Urinary bladder (tissue), 4 donors: ENCODE results near the gene PAGE4. TPM values are rescaled to one million over a fixed set of nuclear protein-coding genes. Genes with fewer than 3 reads are reported as not detected.

Experiments
- DNase-seq: peaks from one replicate; pipeline ENCODE4 v3.0.0-alpha.2; 2015; ENCODE audit errors: extremely low spot score
- H3K27ac ChIP-seq: one replicate; pipeline ENCODE4 v1.5.1; 2013; ENCODE audit warnings: low read depth, mild to moderate bottlenecking, moderate library complexity
- H3K36me3 ChIP-seq: one replicate; pipeline ENCODE4 v1.6.1; 2013; ENCODE audit warnings: mild to moderate bottlenecking, moderate library complexity; ENCODE audit not compliant: insufficient read depth
- H3K4me1 ChIP-seq: one replicate; pipeline ENCODE4 v1.6.1; 2013; ENCODE audit warnings: mild to moderate bottlenecking, moderate library complexity; ENCODE audit not compliant: insufficient read depth
- H3K4me3 ChIP-seq: one replicate; pipeline ENCODE4 v1.5.1; 2013; ENCODE audit warnings: low read depth, low read length
- WGBS: extraction: QIAGEN DNeasy Blood & Tissue Kit; methylation state at CpG from one replicate; pipeline ENCODE4 v1.1.7; 2013; 5-methylcytosine and 5-hydroxymethylcytosine counted together
- polyA plus RNA-seq: library from polyadenylated mRNA; stranded (reverse); fragments of 200-250 nt; gene quantifications from one replicate; pipeline ENCODE4 v1.2.3, GENCODE V29; 2013
- total RNA-seq: library from RNA; depleted of rRNA; stranded (reverse); fragments of >200 nt; gene quantifications from one replicate; pipeline ENCODE4 v1.2.3, GENCODE V29; 2014
- donor health status: healthy with polysubstance abuse.
- donor health status: healthy.

Gene PAGE4
- total and polyA plus RNA-seq, 2 donors: 13.3 TPM; not detected in 1

- Histone ChIP-seq H3K36me3 (no peaks in the 10 kb centered on the region), H3K4me1 (no peaks in the 10 kb centered on the region), H3K27ac (no peak overlapping the region), H3K4me3 (no peak overlapping the region)
- no peak for DNase-seq
- 90% methylated on average over 3 of the region's 3 CpGs for WGBS
Measured at GRCh38 chrX:49848275-49848674, 19.2 kb downstream of the PAGE4 start.

GRCh38 chrX:49850028-49850427, 20.9 kb downstream of the PAGE4 start:
- WGBS: 71% methylated on average over 1 of the region's 1 CpG
- no peak for DNase-seq
- no peak overlapping the region for H3K4me3 ChIP-seq

DNA sequence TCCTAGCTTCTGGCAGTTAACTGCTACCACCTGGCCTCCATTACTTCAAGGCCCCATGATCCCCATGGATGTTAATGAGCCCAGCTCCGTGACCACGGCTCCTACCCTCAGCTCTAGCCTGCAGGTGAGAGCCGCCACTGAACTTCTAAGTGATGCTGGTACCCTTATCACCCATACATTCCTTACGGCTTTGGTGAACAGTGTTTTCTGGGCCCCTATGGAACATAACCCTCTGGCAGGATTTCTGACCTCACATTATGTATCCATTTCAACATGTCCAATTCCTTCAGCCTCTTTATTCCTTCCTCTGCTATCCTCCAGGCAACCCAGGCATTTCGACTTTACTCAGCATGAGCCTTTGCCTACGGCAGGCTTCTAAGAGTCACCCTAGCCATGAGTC, 24.6 kb downstream of the PAGE4 start:
- H3K36me3 ChIP-seq: no peaks in the 10 kb centered on the region
- no peaks in the 10 kb centered on the region for H3K4me1 ChIP-seq
- no peak for DNase-seq
- WGBS: 87% methylated on average over 6 of the region's 6 CpGs
- H3K27ac ChIP-seq: no peak overlapping the region
- no peak overlapping the region for H3K4me3 ChIP-seq

More at GRCh38 chrX:49850028-49850427, 20.9 kb downstream of the PAGE4 start:
- Histone ChIP-seq H3K4me1 (no peaks in the 10 kb centered on the region), H3K27ac (no peak overlapping the region), H3K36me3 (no peaks in the 10 kb centered on the region)

- Histone ChIP-seq H3K4me1 (no peaks in the 10 kb centered on the region), H3K4me3 (no peak overlapping the region), H3K27ac (no peak overlapping the region), H3K36me3 (no peaks in the 10 kb centered on the region)
- DNase-seq: no peak
- WGBS: 89% methylated on average over 2 of the region's 2 CpGs
Measured at GRCh38 chrX:49856819-49857218, 27.7 kb downstream of the PAGE4 start.

DNA sequence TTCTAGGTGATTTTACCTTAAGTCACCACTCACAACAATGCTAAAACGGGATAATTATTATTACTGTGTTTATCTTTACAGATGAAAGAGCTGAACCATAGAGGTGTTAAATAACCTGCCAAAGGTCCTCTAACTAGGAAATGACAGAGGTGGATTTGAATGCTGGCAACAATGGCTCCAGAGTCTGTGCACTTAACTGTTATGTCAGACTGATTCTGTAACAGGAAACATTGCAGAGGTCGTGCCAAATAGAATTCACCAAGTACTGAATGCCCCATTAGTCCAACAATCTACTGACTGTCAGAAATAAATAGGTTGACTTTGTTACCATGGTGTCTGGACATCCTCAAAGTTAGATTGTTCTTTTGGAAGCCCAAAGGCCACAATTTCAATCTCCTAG, 29.2 kb downstream of the PAGE4 start:
- Histone ChIP-seq H3K4me3 (no peak overlapping the region), H3K36me3 (no peaks in the 10 kb centered on the region), H3K4me1 (no peaks in the 10 kb centered on the region), H3K27ac (no peak overlapping the region)
- DNase-seq: no peak
- WGBS: 60% methylated on average over 2 of the region's 2 CpGs

GRCh38 chrX:49859491-49859890, 30.4 kb downstream of the PAGE4 start:
- 96% methylated on average over 1 of the region's 1 CpG for WGBS
- DNase-seq: no peak
- Histone ChIP-seq H3K27ac (no peak overlapping the region), H3K36me3 (no peaks in the 10 kb centered on the region), H3K4me3 (no peak overlapping the region), H3K4me1 (no peaks in the 10 kb centered on the region)

DNA sequence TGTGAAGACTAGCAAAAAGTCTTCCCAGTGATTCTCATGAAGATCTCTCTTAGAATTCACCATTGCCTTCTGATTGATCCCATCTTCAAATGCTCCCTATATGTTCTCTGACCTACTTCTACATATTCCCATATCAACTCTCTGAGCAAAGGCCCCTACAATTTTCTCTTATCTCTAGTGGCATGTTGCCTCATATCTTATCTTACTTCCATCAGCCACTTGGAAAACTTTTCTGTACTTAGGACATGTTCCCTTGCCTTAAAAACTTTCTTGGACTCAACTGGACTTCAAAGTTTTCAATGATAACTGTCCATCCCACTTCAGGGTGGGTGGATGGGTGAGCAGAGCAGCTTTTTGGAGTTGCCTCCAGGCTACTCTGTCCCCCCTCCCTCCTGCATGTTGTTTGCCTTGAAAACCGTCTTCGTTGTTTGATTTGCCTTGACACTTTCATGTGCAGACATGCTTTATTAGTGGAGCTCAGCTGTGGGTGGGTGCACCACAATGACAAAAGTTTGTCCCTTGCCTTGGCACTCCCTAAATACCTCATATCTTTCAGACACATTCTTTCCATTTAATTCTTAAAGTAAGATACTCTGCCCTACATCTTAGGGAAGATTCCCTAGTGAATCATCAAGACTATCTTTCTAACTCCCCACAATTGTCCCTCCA, 31.9 kb downstream of the PAGE4 start:
- 66% methylated on average over 2 of the region's 2 CpGs for WGBS

DNA sequence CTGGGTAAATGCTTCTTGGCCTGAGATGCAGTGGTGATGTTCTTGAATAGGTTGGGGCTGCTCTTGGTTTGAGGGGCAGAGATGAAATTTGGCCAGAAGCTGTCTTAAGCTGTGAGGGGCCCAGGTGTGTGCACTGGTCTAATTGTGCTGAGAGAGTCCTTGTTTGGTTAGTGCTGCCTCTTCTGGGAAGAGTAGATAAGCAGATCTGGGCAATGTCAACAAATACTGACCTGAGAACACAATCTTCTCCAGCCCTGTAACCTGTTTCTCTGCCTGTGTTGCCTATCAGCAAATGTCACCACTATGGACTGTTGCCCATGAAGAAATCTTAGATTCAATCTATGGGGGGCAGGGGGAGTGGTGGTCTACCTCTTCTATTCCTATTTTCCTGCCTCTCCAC, 33.0 kb downstream of the PAGE4 start:
- no peak overlapping the region for H3K27ac ChIP-seq
- H3K36me3 ChIP-seq: no peaks in the 10 kb centered on the region
- no peaks in the 10 kb centered on the region for H3K4me1 ChIP-seq
- H3K4me3 ChIP-seq: no peak overlapping the region
- no peak for DNase-seq

More for the DNA sequence above, 31.9 kb downstream of the PAGE4 start:
- Histone ChIP-seq H3K4me1 (no peaks in the 10 kb centered on the region), H3K36me3 (no peaks in the 10 kb centered on the region), H3K4me3 (no peak overlapping the region), H3K27ac (no peak overlapping the region)
- no peak for DNase-seq

GRCh38 chrX:49868739-49869138, 39.6 kb downstream of the PAGE4 start:
- DNase-seq: no peak
- 55% methylated on average over 1 of the region's 1 CpG for WGBS
- H3K4me1 ChIP-seq: no peaks in the 10 kb centered on the region
- no peak overlapping the region for H3K4me3 ChIP-seq
- no peak overlapping the region for H3K27ac ChIP-seq
- no peaks in the 10 kb centered on the region for H3K36me3 ChIP-seq

DNA sequence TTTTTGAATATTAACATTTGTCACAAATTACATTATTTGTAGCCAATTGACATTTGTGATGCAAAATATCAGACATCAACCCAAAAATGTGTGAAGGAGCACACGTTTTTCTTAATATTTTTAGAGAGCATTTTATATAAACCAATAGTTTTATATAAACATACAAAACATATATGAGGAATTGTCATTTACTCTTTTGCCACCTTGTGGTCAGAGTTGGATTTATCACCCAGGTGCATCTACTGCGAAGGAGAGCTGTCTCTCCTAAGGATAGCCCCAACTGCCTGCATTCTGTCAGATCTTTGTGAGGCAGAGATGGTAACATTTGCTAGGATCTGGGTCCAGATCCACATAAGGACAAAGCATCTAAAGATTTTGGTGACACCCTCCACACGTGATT, 47.6 kb downstream of the PAGE4 start:
- Histone ChIP-seq H3K27ac (no peak overlapping the region), H3K4me3 (no peak overlapping the region), H3K4me1 (peaks cover 1% of the 10 kb centered on the region), H3K36me3 (no peaks in the 10 kb centered on the region)
- no peak for DNase-seq
- 12% methylated on average over 3 of the region's 3 CpGs for WGBS

GRCh38 chrX:49877397-49878101, 48.4 kb downstream of the PAGE4 start:
- no peak for DNase-seq
- H3K27ac ChIP-seq: peak overlapping the region; percentile 23
- peak overlapping the region; percentile 57 for H3K4me3 ChIP-seq
- WGBS: 57% methylated on average over 5 of the region's 5 CpGs
- no peaks in the 10 kb centered on the region for H3K36me3 ChIP-seq
- H3K4me1 ChIP-seq: peaks cover 3% of the 10 kb centered on the region

- Histone ChIP-seq H3K36me3 (no peaks in the 10 kb centered on the region), H3K4me1 (peaks cover 3% of the 10 kb centered on the region), H3K4me3 (peak overlapping the region; percentile 57), H3K27ac (peak overlapping the region; percentile 64)
- WGBS: 15% methylated on average over 28 of the region's 28 CpGs
- no peak for DNase-seq
Measured at GRCh38 chrX:49878128-49878833, 49.2 kb downstream of the PAGE4 start.

DNA sequence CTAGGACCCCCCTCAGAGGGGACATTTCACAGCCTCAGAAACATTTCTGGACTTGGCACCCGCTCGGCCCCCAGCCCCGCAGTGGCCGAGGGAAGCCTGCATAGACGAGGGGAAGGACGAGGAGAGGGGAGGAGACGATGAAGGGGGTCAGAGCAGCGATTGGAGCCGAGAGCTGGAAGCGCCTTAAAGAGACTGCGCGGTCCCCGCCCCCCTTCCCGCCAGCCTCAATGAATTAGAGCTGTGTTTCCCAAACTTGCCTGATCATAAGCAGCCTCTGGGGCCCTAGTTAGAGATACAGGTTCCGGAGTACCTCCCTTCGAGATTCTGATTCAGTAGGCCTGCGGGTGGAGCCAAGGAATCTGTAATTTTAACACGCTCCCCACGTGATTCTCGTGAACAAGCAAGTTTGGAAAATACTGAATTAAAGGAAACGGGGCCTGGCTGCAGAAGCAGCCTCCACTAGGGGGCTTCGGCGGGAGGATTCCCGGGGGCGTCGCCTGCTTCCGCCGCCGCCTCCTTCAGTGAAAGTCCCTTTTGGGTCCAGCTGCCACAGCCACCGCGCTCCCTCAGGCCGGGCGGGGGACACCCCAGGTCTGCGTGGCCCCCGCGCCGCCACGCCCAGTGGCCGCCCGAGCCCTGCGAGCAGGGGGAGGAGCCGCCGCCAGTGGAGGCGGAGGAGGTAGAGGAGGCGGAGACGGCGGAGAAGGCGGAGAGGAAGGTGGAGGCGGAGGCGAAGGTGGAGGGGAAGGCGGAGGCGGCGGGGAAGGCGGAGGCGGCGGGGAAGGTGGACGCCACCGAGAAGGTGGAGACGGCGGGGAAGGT, 49.9 kb downstream of the PAGE4 start, which contains the start of gene USP27X:
Gene USP27X (plus strand): TSS at position 651 of the 822 bp plus-strand sequence. CDS start 824 bp downstream, outside the sequence.
- DNase-seq: peak; percentile 61
- H3K4me1 ChIP-seq: peaks cover 3% of the 10 kb centered on the region
- H3K27ac ChIP-seq: peak within 1 kb of the TSS; percentile 68
- under 1% methylated on average over 59 of the region's 60 CpGs for WGBS
- peak within 1 kb of the TSS; percentile 57 for H3K4me3 ChIP-seq
- H3K36me3 ChIP-seq: no peaks in the 10 kb centered on the region
